NCI-H2171 treated with DMSO at 0.1 percent for 48 hours (cell line): ENCODE data around the gene ATP6AP1.
A peak's percentile ranks its signal among the peaks of the same experiment; 100 is the strongest.
"Not testable (repeated sequence)": the region's sequence is repeated elsewhere in the genome, so short reads cannot be mapped to it uniquely, and the experiment has no call there.

ENCODE experiments used
- DNase-seq: peaks from one replicate; lab custom pipeline; 2025; lab: John Stamatoyannopoulos, UW

ATP6AP1 gene

GRCh38 chrX:154399527-154400368, 28.7 kb upstream of the ATP6AP1 start:
- DNase-seq, result no peak

DNA sequence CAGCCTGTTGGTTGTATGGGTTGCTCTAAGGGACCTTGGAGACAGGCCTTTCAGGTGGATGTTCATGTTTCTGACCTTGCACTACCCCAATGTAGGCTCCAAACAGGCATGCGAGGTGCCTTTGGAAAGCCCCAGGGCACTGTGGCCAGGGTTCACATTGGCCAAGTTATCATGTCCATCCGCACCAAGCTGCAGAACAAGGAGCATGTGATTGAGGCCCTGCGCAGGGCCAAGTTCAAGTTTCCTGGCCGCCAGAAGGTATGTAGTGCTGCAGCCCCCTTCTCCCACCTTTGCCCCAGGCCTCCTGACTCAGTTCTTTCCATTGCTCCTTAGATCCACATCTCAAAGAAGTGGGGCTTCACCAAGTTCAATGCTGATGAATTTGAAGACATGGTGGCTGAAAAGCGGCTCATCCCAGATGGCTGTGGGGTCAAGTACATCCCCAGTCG, 28.1 kb upstream of the ATP6AP1 start:
- not testable (repeated sequence) for DNase-seq

- no peak for DNase-seq
Observed at GRCh38 chrX:154401045-154401799, 27.3 kb upstream of the ATP6AP1 start.

DNA sequence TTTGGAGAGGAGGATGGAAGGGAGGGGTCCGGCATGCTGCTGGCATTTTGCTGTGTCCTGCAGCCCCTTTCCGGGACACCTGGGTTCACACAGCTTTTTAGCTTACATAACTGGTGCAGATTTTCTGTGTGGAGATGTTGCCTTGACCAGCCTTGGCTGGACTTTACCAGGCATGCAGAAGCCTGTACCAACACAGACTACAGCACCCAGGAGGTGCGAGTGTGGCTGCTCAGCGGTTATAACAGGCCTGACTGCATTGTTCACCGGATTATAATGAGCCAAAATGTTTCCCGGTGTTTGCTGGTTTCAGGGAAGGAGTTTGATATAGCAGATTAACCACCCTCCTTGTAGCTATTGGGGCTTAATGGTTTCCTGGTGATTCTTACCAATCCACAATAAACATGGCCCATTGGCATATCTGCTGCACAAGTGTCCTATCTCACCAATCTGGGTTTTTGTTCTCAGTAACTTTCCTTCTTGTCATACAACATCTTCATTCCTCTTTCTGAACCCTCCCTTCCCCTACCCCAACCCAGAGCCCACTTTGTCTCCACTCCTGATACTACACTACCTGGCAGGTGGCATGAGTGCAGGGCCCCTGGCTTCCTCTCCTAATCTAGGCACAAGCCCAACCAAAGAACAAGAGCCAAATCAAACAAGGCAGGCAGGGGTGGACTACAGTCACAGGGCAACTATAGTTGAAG, 26.4 kb upstream of the ATP6AP1 start:
- DNase-seq, result no peak

DNA sequence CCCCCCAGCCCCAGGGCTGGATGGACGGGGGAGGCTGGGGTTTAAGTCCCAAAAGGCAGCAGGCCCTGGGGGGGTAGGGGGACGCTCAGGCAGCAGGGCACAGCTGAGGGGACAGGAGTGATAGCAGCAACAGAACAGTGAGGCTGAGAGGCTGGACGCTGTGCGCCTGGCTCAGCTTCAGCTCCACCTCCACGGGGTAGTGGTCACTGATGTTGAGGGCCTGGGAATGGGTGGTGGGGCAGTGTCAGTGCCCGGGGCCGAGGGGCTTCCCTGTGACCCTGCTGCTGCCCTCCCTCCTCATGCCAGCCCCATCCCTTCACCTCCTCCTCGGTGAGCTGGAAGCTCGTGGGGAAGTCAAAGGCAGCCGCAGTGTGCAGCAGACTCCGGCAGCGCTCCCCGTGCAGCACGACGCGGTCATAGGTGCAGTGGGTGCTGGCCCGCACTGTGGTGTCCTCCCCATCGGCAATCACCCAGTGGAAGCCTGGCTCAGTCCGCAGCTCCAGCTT, 25.8 kb upstream of the ATP6AP1 start:
- DNase-seq, result no peak

GRCh38 chrX:154403192-154403591, 25.3 kb upstream of the ATP6AP1 start:
- no peak for DNase-seq

DNA sequence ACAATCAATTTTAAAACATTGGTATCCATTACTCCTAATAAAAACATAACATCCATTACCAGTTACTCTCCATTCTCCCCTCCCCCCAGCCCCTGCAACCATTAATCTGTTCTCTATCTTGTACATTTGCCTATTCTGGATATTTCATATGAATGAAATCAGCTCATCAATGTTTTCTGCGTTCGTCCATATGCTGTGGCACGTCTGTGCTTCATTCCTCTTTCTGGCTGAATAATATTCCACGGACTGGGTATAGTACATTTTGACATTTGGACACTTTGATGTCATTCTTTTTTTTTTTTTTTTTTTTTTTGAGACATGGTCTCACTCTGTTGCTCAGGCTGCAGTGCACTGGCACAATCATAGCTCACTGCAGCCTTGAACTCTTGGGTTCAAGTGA, 24.6 kb upstream of the ATP6AP1 start:
- DNase-seq, result no peak

DNA sequence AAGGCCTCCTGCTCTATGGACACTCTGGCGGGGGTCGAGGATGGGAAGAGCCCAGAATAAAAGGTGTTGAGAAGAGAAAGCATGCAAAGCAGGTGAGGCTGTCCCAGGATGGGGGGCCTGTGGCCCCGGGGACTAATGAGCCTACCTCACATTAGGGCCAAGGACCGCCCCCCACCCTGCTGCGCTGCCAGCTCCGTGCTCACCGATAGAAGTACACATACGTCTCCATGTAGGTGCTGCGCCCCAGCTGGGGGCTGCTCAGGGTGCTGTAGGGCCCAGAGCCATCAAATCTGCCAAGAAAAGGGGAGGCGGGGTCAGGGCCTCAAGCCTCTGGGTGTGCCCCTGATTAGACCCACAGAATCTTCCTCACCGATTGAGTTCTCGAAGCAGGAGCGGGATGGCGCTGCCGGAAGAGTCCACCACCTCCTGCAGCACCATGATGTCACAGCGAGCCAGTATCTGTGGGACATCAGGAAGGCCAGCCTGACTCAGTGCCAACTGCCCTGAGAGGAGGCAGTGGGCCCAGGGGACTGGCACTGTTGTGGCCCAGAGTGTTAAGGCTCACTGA, 23.8 kb upstream of the ATP6AP1 start:
- no peak for DNase-seq

- DNase-seq, result no peak
Observed at GRCh38 chrX:154408659-154409221, 19.7 kb upstream of the ATP6AP1 start.

- DNase-seq, result no peak
Observed at GRCh38 chrX:154409222-154409871, 19.1 kb upstream of the ATP6AP1 start, which contains the start of gene DNASE1L1. Gene DNASE1L1 (minus strand): TSS chrX:154409254. CDS start chrX:154405568, 3,686 bp downstream.

DNA sequence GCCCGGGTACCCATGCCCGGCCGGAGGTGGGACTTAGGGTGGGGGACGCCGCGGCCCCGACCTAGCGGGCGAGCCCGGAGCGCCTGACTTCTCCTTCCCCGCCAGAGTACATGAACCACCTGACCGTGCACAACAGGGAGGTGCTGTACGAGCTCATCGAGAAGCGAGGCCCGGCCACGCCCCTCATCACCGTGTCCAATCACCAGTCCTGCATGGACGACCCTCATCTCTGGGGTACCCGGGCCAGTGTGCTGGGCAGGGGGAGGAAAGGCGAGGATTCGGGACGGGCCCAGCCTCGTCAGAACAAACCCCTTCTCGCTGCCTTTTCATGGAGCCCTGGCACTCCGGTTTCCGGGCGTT, 16.5 kb upstream of the ATP6AP1 start:
- peak; percentile 60 for DNase-seq

GRCh38 chrX:154412468-154412867, 16.0 kb upstream of the ATP6AP1 start:
- DNase-seq, result no peak

DNA sequence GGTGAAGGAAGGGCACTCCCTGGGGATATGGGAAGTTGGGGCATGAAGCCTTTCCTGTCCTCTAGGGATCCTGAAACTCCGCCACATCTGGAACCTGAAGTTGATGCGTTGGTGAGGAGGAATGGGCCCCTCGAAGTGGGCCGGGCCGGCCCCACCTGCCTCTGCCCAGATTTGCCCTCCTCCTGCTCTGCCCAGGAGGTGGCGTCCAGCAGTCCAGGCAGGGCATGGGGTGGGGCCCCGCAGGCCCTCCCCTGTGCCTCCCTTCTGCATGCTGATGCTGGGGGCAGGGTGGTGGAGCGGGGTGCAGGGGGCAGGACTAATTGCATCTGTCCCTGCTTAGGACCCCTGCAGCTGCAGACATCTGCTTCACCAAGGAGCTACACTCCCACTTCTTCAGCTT, 15.3 kb upstream of the ATP6AP1 start:
- DNase-seq, result no peak

DNA sequence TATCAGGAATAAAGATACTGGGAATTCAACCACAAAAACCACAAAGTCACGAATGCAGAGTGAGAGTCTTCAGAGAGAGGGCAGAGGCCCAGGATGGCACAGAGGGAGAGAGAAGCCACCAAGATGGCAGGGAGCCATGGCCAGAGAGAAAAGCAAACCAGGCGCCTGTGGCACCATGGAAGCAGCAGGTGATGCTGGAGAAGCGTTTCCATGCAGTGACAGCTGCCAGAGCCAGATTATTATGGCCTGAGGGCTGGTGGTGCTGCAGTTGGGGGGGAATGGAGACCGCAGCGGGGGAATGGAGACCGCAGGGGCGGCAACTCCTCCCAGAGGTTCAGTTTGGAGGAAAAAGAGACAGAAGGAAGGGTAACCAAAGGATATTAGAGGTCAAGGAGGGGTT, 11.3 kb upstream of the ATP6AP1 start:
- no peak for DNase-seq

GRCh38 chrX:154419189-154419588, 9.3 kb upstream of the ATP6AP1 start:
- DNase-seq, result no peak

DNA sequence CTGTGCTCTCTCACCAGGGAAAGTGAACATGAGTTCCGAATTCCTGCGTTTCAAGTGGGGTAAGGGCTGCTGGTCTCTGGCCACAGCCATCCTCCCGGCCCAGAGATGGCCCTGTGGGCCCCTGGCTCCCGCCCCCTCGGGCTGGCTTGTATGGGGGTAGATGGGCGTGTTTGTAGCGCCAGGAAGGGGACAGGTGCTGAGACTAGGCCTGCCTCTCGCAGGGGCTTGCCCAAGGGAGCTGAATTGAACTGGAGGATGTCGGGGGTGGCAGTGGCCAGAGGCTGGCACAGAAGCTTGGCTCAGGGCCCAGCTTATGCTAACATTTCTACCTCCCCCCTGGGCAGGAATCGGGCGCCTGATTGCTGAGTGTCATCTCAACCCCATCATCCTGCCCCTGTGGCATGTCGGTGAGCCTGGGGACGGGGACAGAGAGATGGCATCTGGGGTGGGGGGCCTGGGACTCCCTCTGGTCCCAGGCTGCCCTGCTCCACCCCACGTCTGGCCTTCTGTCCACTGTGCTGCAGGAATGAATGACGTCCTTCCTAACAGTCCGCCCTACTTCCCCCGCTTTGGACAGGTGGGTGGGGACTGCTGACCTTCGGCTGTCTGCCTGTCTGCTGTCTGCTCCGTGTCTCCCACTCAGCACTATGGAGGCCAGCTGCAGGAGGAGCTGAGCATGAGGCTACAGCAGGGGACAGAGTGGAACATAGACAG, 8.6 kb upstream of the ATP6AP1 start:
- no peak for DNase-seq

DNA sequence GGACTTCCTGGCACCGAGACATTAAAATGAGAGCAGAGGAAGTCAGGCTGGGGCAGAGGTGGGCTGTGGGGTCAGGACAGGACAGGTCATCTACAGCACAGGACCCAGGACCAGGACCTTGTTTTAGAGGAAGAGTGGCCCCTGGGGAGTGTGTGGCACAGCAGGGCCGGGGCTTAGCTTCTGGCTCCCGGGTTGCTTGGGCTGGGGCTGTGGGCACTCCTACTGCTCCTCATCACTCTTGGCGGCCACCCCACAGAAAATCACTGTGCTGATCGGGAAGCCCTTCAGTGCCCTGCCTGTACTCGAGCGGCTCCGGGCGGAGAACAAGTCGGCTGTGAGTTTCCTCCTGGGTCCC, 8.1 kb upstream of the ATP6AP1 start:
- no peak for DNase-seq

- DNase-seq, result no peak
Observed at GRCh38 chrX:154426916-154427770, 1.3 kb upstream of the ATP6AP1 start.

- no peak for DNase-seq
Observed at GRCh38 chrX:154429711-154430110, 1.2 kb downstream of the ATP6AP1 start.

- DNase-seq, result no peak
Observed at GRCh38 chrX:154430479-154430878, 2.0 kb downstream of the ATP6AP1 start.
